CD14-positive monocyte (primary cell): Measurements from ENCODE around the gene AHNAK2. TPM values are rescaled to one million over a fixed set of nuclear protein-coding genes. Genes with fewer than 3 reads are reported as not detected.
A peak's percentile ranks its signal among the peaks of the same experiment; 100 is the strongest.

Experiments
- DNase-seq, 3 donors: peaks; one replicate each; pipeline ENCODE4 v3.0.0-alpha.2; 2011 to 2022
- H2AFZ ChIP-seq: 2 replicates; pipeline ENCODE4 v1.6.0; 2012; ENCODE audit warnings: mild to moderate bottlenecking, low read depth, low read length, inconsistent platforms; ENCODE audit not compliant: insufficient read depth, poor library complexity, severe bottlenecking
- H3K27ac ChIP-seq, 2 donors: 1 replicate in 1 of 2; 2 replicates in 1 of 2; pipeline ENCODE4 v1.5.1; 2012 to 2013; ENCODE audit warnings: low read length in 2 of 2, control low read depth in 1 of 2, inconsistent platforms in 1 of 2, low read depth in 1 of 2, mild to moderate bottlenecking in 1 of 2
- H3K27me3 ChIP-seq, 2 donors: one replicate each; pipeline versions ENCODE4 v1.6.0 to v1.6.1; 2011 to 2013; ENCODE audit warnings: low read length in 2 of 2; ENCODE audit not compliant: control insufficient read depth in 2 of 2, insufficient read depth in 2 of 2
- H3K36me3 ChIP-seq, 2 donors: replicated peaks in 1 of 2; 1 replicate in 1 of 2; 2 replicates in 1 of 2; pipeline versions ENCODE4 v1.5.1 to v1.6.1; 2012 to 2013; ENCODE audit warnings: low read length in 2 of 2, control low read depth in 1 of 2, inconsistent platforms in 1 of 2, mild to moderate bottlenecking in 1 of 2; ENCODE audit not compliant: insufficient read depth in 2 of 2, control insufficient read depth in 1 of 2
- H3K4me1 ChIP-seq, 2 donors: 1 replicate in 1 of 2; 2 replicates in 1 of 2; pipeline versions ENCODE4 v1.5.1 to v1.6.1; 2012 to 2013; ENCODE audit warnings: low read length in 2 of 2, control low read depth in 1 of 2, inconsistent platforms in 1 of 2, mild to moderate bottlenecking in 1 of 2, moderate library complexity in 1 of 2; ENCODE audit not compliant: insufficient read depth in 2 of 2, control insufficient read depth in 1 of 2
- H3K4me2 ChIP-seq: replicated peaks from 2 replicates; pipeline ENCODE3; 2012; ENCODE audit warnings: low read length, moderate library complexity, mild to moderate bottlenecking; ENCODE audit not compliant: poor library complexity, severe bottlenecking; ENCODE audit errors: extremely low read depth
- H3K4me3 ChIP-seq, 3 experiments: fragments of 200-600 bp in 1 of 3; sonication (generic) in 1 of 3; replicated peaks in 1 of 3; 1 replicate in 2 of 3; 2 replicates in 1 of 3; pipeline ENCODE4 v1.5.1; 2011 to 2013; ENCODE audit warnings: low read length in 3 of 3, mild to moderate bottlenecking in 3 of 3, control low read depth in 2 of 3, low read depth in 2 of 3, inconsistent platforms in 1 of 3, moderate library complexity in 1 of 3
- H3K79me2 ChIP-seq: 2 replicates; pipeline ENCODE4 v1.6.0; 2012; ENCODE audit warnings: mild to moderate bottlenecking, control low read depth, inconsistent platforms, low read length, moderate library complexity; ENCODE audit not compliant: insufficient read depth
- H3K9ac ChIP-seq: 2 replicates; pipeline ENCODE4 v1.6.0; 2017; ENCODE audit warnings: low read length, mild to moderate bottlenecking; ENCODE audit not compliant: insufficient read depth, poor library complexity, severe bottlenecking
- H3K9me3 ChIP-seq, 2 donors: replicated peaks in 1 of 2; 1 replicate in 1 of 2; 2 replicates in 1 of 2; pipeline versions ENCODE4 v1.5.1 to v1.6.1; 2012 to 2013; ENCODE audit warnings: low read length in 2 of 2, control low read depth in 1 of 2; ENCODE audit not compliant: control insufficient read depth in 1 of 2, insufficient read depth in 1 of 2
- H4K20me1 ChIP-seq: 2 replicates; pipeline ENCODE4 v1.6.0; 2012; ENCODE audit warnings: mild to moderate bottlenecking, low read length, control low read depth, moderate library complexity; ENCODE audit not compliant: insufficient read depth
- H3K27ac Mint-ChIP-seq, 7 donors: one replicate each; pipeline ENCODE4 v1.8.0; 2020; ENCODE audit warnings: mild to moderate bottlenecking in 7 of 7, mixed read lengths in 7 of 7, moderate library complexity in 6 of 7, inconsistent platforms in 2 of 7
- H3K27me3 Mint-ChIP-seq, 3 donors: one replicate each; pipeline ENCODE4 v1.8.0; 2021 to 2022; ENCODE audit warnings: low read depth in 3 of 3, mild to moderate bottlenecking in 3 of 3, mixed read lengths in 3 of 3, moderate library complexity in 3 of 3, inconsistent platforms in 1 of 3
- H3K36me3 Mint-ChIP-seq, 2 donors: one replicate each; pipeline ENCODE4 v1.8.0; 2020; ENCODE audit warnings: mixed read lengths in 2 of 2, inconsistent platforms in 1 of 2, mild to moderate bottlenecking in 1 of 2
- H3K4me1 Mint-ChIP-seq: one replicate; pipeline ENCODE4 v1.8.0; 2020; ENCODE audit warnings: mild to moderate bottlenecking, mixed read lengths
- H3K4me3 Mint-ChIP-seq, 2 donors: one replicate each; pipeline ENCODE4 v1.8.0; 2020; ENCODE audit warnings: mild to moderate bottlenecking in 2 of 2, mixed read lengths in 2 of 2, moderate library complexity in 1 of 2
- H3K9me3 Mint-ChIP-seq, 7 donors: one replicate each; pipeline ENCODE4 v1.8.0; 2020 to 2022; ENCODE audit warnings: mixed read lengths in 7 of 7, mild to moderate bottlenecking in 6 of 7, moderate library complexity in 6 of 7, inconsistent platforms in 2 of 7
- WGBS: methylation state at CpG from one replicate; pipeline ENCODE4 v1.1.5; 2013; ENCODE audit warnings: missing lambda C conversion rate; ENCODE audit not compliant: insufficient coverage; 5-methylcytosine and 5-hydroxymethylcytosine counted together
- intact Hi-C, 2 donors: fragments of 100-400 bp; cut with micrococcal nuclease; formaldehyde crosslinking; loops; one replicate each; pipeline versions ENCODE4 v1.15.0 to v1.15.1; 2023
- polyA plus RNA-seq, 3 donors: library from polyadenylated mRNA; depleted of rRNA in 1 of 3; unstranded in 2 of 3; stranded (reverse) in 1 of 3; fragments of 300-500 nt in 2 of 3; fragments of >200 nt in 1 of 3; fragmentation: Illumina TruSeq in 2 of 3; gene quantifications; 1 replicate in 2 of 3; 2 replicates in 1 of 3; pipeline ENCODE4 v1.2.3, GENCODE V29; 2012 to 2021
- TF ChIP-seq, protein P1 (sequence below): fragments of 200-600 bp; IDR thresholded peaks from one replicate; pipeline ENCODE4 v1.8.0; 2022; ENCODE audit warnings: antibody characterized with exemption, mild to moderate bottlenecking

Gene AHNAK2
- polyA plus RNA-seq, 3 donors, result 0.01 TPM; not detected in 2

DNA sequence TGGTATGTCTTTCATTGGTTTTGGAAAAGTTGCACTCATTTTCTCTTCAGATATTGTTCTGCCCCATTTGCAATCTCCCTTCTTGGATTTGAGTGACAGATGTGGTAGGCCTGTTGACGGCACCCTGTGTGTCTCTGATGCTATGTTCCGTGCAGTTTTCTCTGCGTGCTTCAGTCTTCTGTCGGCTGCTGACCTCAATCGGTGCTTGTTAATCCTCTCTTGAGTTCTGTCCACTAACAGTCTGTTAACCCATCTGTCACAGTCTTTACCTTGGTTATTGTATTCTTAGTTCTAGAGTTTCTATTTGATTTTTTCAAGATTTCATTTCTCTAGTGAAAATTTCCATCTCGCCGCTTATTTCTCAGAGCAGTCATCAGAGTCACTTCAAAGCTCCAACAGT is 74.2 kb downstream of the AHNAK2 start:
- Histone ChIP-seq H3K9ac (no peak overlapping the region), H3K4me1 (no peaks in the 10 kb centered on the region), H2AFZ (no peak overlapping the region), H3K36me3 (no peaks in the 10 kb centered on the region), H3K27ac (no peak overlapping the region), H3K27me3 (peaks cover 3 to 6% of the 10 kb centered on the region in 2 donors), H3K79me2 (no peaks in the 10 kb centered on the region), H3K4me3 (no peak overlapping the region), H4K20me1 (no peaks in the 10 kb centered on the region), H3K9me3 (no peaks in the 10 kb centered on the region), H3K4me2 (no peak overlapping the region)
- Mint-ChIP-seq H3K36me3 (no peaks in the 10 kb centered on the region), H3K27me3 (peaks cover 27 to 31% (median 27%) of the 10 kb centered on the region in 3 donors), H3K4me3 (peak overlapping the region in 1 of 2 donors; percentile 49), H3K4me1 (no peaks in the 10 kb centered on the region), H3K9me3 (peaks cover 0 to 7% (median 2%) of the 10 kb centered on the region in 7 donors), H3K27ac (no peak overlapping the region)
- no CpG with 5 or more reads among the region's 7 CpGs for WGBS
- intact Hi-C loops, result no loop called here
- TF ChIP-seq, protein P1, sequence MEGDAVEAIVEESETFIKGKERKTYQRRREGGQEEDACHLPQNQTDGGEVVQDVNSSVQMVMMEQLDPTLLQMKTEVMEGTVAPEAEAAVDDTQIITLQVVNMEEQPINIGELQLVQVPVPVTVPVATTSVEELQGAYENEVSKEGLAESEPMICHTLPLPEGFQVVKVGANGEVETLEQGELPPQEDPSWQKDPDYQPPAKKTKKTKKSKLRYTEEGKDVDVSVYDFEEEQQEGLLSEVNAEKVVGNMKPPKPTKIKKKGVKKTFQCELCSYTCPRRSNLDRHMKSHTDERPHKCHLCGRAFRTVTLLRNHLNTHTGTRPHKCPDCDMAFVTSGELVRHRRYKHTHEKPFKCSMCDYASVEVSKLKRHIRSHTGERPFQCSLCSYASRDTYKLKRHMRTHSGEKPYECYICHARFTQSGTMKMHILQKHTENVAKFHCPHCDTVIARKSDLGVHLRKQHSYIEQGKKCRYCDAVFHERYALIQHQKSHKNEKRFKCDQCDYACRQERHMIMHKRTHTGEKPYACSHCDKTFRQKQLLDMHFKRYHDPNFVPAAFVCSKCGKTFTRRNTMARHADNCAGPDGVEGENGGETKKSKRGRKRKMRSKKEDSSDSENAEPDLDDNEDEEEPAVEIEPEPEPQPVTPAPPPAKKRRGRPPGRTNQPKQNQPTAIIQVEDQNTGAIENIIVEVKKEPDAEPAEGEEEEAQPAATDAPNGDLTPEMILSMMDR, result no peak
- DNase-seq, result no peak

DNA sequence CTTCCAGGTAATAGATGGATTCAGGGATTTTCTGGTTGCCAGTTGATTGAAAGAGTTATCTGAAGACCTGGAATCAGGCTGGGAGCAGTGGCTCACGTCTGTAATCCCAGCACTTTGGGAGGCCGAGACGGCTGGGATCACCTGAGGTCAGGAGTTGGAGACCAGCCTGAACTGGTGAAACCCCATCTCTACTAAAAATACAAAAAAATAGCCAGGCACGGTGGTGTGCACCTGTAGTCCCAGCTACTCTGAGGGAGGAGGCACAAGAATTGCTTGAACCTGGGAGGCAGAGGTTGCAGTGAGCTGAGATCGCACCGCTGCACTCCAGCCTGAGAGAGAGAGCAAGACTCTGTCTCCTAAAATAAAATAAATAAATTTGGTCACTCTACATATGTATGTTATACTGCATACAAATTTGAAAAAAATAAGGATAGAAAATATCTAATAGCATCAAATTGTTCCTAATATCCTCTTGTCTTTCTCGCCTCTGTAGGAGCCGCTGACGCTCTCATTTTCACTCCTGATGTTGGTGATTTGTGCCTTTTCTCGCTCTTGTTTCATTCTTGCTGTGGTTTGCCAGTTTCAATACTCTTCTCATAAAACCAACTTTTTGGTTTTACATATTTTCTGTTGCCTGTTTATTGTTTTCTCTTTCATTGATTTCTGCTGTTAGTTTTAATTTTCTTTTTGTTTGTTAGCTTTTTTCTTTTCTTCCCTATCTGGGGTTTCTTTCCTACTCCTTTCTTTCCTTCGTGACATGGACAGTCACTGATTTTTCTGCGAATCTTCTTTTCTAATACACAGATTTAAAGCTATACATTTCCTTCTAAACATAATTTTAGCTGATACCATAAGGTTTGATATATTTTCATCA is 77.3 kb downstream of the AHNAK2 start:
- no peak overlapping the region for H3K27ac ChIP-seq
- no peaks in the 10 kb centered on the region for H3K4me1 Mint-ChIP-seq
- peaks cover 3% of the 10 kb centered on the region in 2 donors for H3K27me3 ChIP-seq
- no peaks in the 10 kb centered on the region for H3K9me3 ChIP-seq
- H3K4me1 ChIP-seq, result no peaks in the 10 kb centered on the region
- WGBS, result no CpG with 5 or more reads among the region's 12 CpGs
- H3K36me3 Mint-ChIP-seq, result no peaks in the 10 kb centered on the region
- H3K79me2 ChIP-seq, result no peaks in the 10 kb centered on the region
- peaks cover 0 to 1% (median 0%) of the 10 kb centered on the region in 7 donors for H3K9me3 Mint-ChIP-seq
- no peak overlapping the region for H3K4me2 ChIP-seq
- no peaks in the 10 kb centered on the region for H4K20me1 ChIP-seq
- no peak overlapping the region for H2AFZ ChIP-seq
- intact Hi-C loops, result no loop called here
- no peak overlapping the region for H3K4me3 ChIP-seq
- no peak for DNase-seq
- H3K4me3 Mint-ChIP-seq, result no peak overlapping the region
- no peak overlapping the region for H3K27ac Mint-ChIP-seq
- TF ChIP-seq, protein P1, result no peak
- no peaks in the 10 kb centered on the region for H3K36me3 ChIP-seq
- no peak overlapping the region for H3K9ac ChIP-seq
- H3K27me3 Mint-ChIP-seq, result peaks cover 17 to 27% (median 27%) of the 10 kb centered on the region in 3 donors
